ENCODE data around the gene NTPCR. TPM values are rescaled to one million over a fixed set of nuclear protein-coding genes. Genes with fewer than 3 reads are reported as not detected.

Gene NTPCR
- total and polyA plus RNA-seq, 3 donors from 2014 or later: 25.5 to 85.1 (median 38.8) TPM

DNA sequence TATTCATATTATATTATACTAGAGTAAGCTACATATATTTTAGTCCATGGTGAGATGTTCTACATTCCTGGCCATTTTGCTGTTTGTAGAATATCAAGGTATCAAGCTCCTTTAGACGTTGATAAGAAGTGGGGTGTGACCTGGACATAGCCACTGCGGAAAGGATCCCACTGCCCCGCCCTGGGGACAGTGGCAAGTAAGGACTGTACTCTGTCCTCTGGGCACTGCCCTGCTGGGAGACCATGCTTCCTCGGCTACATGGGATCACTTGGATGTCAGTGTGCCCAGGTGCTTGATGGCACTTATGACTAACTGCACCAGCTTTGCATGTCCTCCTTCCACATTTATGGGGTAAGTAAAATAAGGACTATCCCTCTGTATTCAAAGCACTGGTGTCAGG, 46.3 kb upstream of the NTPCR start:
- intact Hi-C loops (cut with DNase I; ENCODE audit: low total_unique reads): no loop called here
- Histone ChIP-seq H3K36me3 (ENCODE audit: low read depth, missing control alignments) (no peaks in the 10 kb centered on the region), H3K27ac (no peak overlapping the region), H3K9me3 (no peaks in the 10 kb centered on the region), H3K27me3 (no peaks in the 10 kb centered on the region), H3K4me1 (no peaks in the 10 kb centered on the region), H3K4me3 (no peak overlapping the region)
- TF ChIP-seq POLR2A (IDR thresholded peaks at IDR 0.05): no peak
- TF ChIP-seq, protein P1, sequence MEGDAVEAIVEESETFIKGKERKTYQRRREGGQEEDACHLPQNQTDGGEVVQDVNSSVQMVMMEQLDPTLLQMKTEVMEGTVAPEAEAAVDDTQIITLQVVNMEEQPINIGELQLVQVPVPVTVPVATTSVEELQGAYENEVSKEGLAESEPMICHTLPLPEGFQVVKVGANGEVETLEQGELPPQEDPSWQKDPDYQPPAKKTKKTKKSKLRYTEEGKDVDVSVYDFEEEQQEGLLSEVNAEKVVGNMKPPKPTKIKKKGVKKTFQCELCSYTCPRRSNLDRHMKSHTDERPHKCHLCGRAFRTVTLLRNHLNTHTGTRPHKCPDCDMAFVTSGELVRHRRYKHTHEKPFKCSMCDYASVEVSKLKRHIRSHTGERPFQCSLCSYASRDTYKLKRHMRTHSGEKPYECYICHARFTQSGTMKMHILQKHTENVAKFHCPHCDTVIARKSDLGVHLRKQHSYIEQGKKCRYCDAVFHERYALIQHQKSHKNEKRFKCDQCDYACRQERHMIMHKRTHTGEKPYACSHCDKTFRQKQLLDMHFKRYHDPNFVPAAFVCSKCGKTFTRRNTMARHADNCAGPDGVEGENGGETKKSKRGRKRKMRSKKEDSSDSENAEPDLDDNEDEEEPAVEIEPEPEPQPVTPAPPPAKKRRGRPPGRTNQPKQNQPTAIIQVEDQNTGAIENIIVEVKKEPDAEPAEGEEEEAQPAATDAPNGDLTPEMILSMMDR (IDR thresholded peaks at IDR 0.05): no peak
- 89 to 95% methylated on average over 4 of the region's 4 CpGs for WGBS, 2 donors
- no peak for DNase-seq

DNA sequence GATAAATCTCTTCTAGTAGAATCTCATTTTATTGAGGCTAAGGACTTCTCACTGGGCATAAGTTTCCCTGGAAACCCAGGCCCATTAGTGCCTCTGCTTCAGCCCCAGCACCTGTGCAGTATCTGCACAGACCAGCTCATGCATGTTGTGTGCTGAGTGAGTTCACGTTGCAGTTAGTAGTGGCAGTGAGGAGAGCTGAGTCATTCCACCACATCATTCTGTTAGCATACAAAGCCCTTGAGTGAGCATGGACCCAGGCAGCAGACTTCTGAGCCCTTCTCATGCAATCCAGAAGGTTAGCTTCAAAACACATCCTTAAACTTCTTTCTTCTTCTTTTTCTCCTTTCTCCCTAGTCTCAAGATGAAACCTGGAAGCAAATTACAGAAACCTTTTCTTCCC, 45.8 kb upstream of the NTPCR start:
- H3K27ac ChIP-seq: no peak overlapping the region
- no peaks in the 10 kb centered on the region for H3K27me3 ChIP-seq
- no peaks in the 10 kb centered on the region for H3K36me3 ChIP-seq (ENCODE audit: low read depth, missing control alignments)
- intact Hi-C loops (cut with DNase I; ENCODE audit: low total_unique reads): no loop called here
- no peaks in the 10 kb centered on the region for H3K4me1 ChIP-seq
- 67 to 68% methylated on average over 1 of the region's 1 CpG for WGBS, 2 donors
- H3K4me3 ChIP-seq: no peak overlapping the region
- TF ChIP-seq POLR2A (IDR thresholded peaks at IDR 0.05): no peak
- TF ChIP-seq, protein P1 (IDR thresholded peaks at IDR 0.05): no peak
- no peaks in the 10 kb centered on the region for H3K9me3 ChIP-seq
- no peak for DNase-seq

DNA sequence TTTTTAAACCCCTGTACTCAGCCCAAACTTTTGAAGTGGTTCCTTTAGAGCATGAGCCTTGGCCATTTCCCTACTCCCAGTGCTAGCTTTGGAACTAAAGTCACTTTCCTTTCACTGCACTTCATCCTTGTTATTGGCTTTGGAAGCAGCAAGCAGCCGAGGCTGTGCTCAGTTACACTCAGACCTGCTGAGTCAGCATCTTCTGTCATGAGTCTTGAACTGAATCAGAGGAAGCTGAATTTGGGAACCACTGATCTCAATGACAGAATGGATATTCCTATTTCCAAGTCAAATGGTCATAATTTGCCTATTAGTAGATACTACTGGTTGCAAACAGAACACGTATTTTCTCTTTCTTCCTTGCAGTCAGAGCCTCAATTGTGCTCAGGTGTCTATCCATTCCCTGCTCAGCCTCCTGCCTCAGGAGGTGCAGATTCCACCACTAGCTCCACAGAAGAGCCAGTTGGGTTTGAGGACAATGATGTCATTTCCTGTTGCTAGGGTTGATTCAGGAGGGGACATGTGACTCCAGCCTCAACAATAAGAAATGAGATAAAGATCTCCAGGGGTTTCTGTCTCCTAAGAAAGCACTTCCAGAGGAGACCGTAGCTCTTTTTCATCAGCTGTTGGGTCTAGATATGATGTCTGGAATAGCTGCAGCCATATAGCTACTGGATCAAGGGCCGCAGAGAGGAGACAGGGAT, 44.9 kb upstream of the NTPCR start:
- Histone ChIP-seq H3K4me1 (no peaks in the 10 kb centered on the region), H3K4me3 (no peak overlapping the region), H3K36me3 (ENCODE audit: low read depth, missing control alignments) (no peaks in the 10 kb centered on the region), H3K9me3 (no peaks in the 10 kb centered on the region), H3K27me3 (no peaks in the 10 kb centered on the region), H3K27ac (no peak overlapping the region)
- TF ChIP-seq POLR2A (IDR thresholded peaks at IDR 0.05): no peak
- TF ChIP-seq, protein P1 (IDR thresholded peaks at IDR 0.05): no peak
- no peak for DNase-seq
- intact Hi-C loops (cut with DNase I; ENCODE audit: low total_unique reads): no loop called here
- 76 to 85% methylated on average over 4 of the region's 4 CpGs for WGBS, 2 donors

DNA sequence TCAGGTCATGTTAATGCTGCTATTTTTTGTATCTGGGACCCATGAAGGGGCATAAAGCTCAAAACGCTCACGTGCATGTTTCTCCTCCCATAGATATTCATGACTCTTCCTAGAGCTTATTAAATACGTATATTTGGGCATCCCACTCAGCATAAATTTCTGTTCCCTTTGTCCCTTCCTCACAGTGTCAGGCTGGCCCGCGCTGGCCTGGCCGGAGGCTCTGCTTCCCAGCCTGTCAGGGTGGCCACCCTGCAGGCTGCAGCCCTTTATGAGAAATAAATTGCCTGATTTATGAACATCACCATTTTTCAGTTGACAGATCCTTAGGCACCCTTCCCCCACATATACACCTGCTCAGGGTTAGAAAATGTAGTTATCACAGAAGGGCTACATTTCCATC, 44.0 kb upstream of the NTPCR start:
- no peak for TF ChIP-seq POLR2A (IDR thresholded peaks at IDR 0.05)
- TF ChIP-seq, protein P1 (IDR thresholded peaks at IDR 0.05): no peak
- no peaks in the 10 kb centered on the region for H3K36me3 ChIP-seq (ENCODE audit: low read depth, missing control alignments)
- WGBS, 2 donors: 88 to 95% methylated on average over 6 of the region's 6 CpGs
- no peak for DNase-seq
- no peak overlapping the region for H3K4me3 ChIP-seq
- H3K9me3 ChIP-seq: no peaks in the 10 kb centered on the region
- H3K27me3 ChIP-seq: no peaks in the 10 kb centered on the region
- intact Hi-C loops (cut with DNase I; ENCODE audit: low total_unique reads): no loop called here
- no peaks in the 10 kb centered on the region for H3K4me1 ChIP-seq
- H3K27ac ChIP-seq: no peak overlapping the region

DNA sequence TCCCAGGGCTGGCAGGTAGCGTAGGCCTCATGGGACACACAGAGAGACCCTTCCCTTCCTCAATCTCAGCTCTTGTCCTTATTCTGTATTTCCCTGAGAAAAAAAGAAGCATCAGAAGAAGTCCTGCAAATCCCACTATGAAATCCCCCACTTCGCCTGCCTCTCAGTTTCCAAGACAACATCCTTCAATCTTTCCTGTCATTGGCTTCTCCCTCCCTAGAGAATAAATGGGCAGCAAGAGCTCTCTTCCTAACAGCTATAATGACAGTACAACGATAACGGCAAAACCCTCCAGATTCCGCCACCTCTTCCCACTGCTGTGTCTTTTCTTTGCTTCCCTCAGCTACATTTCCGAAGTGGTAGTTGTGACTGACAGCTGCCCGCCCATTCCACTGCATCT, 41.6 kb upstream of the NTPCR start:
- 95 to 97% methylated on average over 7 of the region's 7 CpGs for WGBS, 2 donors
- no peak overlapping the region for H3K4me3 ChIP-seq
- no peaks in the 10 kb centered on the region for H3K9me3 ChIP-seq
- H3K36me3 ChIP-seq (ENCODE audit: low read depth, missing control alignments): no peaks in the 10 kb centered on the region
- TF ChIP-seq POLR2A (IDR thresholded peaks at IDR 0.05): no peak
- TF ChIP-seq, protein P1 (IDR thresholded peaks at IDR 0.05): no peak
- no peak overlapping the region for H3K27ac ChIP-seq
- no peak for DNase-seq
- H3K27me3 ChIP-seq: no peaks in the 10 kb centered on the region
- intact Hi-C loops (cut with DNase I; ENCODE audit: low total_unique reads): no loop called here
- no peaks in the 10 kb centered on the region for H3K4me1 ChIP-seq
